GM18505 (cell line): ENCODE results near the gene RREB1.
"Not testable (repeated sequence)": the region's sequence is repeated elsewhere in the genome, so short reads cannot be mapped to it uniquely, and the experiment has no call there.

Experiments
- ATAC-seq: cut with Tn5 transposase; IDR thresholded peaks from one replicate; pipeline ENCODE4 v1.9.1; 2021; ENCODE audit not compliant: unreplicated experiment
- POLR2A ChIP-seq: IDR thresholded peaks from 4 replicates; pipeline ENCODE4 v1.6.1; 2011; ENCODE audit warnings: borderline replicate concordance; ENCODE audit not compliant: insufficient read depth, insufficient read length; ENCODE audit errors: extremely low read depth

RREB1 gene

DNA sequence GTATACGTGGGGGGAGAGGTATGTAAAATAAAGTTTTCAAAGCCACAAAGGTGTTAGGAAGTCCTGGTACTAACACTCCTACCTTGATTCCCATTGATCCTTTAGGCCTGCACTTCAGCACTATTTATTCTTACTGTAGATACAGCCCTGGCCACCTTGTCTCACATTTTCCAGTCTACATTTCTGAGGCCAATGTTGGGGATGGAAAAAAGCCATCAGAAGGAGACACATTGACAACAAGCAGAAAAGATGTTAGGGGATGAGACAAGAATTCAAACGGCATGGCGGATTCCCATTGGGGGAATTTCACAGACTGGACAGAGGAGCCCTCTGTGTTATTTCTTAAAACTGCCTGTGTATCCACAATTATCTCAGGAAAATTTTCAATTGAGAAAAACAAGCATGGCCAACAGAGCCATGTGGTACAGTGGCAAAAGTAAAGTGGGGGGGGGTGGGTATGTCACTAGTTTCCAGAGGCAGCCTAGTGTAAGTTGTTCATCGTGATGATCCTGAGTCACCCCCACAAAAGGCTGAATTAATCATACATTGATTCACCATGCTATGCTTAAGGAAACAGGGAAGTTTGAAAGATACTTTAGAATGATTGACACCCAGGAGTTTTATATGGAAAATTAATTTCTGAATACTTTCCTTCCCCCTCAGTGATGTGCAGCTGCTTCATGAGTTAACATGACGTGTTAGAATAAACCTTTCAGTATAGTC is 40.5 kb downstream of the RREB1 start:
- no peak for ATAC-seq
- no peak for TF ChIP-seq POLR2A

DNA sequence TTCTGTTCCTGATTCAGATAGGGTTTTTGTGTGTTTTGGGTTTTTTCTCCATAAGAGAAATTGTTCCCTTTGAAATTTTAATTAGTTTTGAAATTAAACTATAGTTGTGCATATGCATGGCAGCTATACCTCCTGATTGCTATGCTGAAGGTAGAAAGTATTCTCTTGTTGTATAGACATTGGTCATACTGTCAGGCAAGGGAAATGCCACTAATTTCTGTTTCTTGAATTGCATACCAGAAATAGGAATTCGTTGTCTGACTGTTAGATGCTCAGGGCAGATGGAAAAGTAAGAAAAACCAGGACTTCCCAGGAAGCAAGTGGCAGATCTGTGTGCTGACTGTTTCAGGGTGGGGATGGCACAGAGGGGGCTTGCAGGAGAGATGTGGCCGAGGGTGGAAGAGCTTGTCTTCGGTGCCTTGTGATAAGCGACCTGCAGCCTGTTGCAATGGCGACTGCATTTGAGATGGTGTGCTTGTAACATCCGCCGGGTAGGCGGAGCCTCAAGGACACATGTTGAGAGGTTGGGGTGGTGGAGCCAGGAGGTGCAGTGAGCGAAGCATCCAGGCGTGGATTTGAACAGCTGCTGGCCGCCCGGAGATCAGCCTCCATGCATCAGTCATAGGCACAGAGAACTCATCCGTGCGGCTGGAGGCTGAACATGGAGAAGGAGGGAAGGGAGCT is 42.8 kb downstream of the RREB1 start:
- TF ChIP-seq POLR2A = no peak
- no peak for ATAC-seq

DNA sequence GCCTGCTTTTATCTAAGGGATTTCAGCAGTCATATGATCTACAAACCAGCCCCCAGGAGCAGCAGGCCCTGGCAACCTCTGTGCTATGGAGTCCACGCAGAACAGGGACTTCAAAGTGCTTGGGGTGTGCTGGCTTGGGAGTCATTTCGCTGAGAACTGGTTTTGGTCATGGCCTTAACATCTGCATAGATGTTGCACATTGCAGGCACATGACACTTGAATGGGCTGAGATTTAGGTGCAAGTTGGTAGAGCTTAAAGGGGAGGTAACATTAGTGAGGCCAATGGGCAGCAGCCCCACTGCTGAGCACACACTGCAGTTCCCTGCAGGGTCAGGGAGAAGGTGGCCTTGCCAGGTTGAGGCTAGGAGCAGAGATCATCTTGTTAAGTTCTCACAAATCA is 43.6 kb downstream of the RREB1 start:
- ATAC-seq = no peak
- no peak for TF ChIP-seq POLR2A

DNA sequence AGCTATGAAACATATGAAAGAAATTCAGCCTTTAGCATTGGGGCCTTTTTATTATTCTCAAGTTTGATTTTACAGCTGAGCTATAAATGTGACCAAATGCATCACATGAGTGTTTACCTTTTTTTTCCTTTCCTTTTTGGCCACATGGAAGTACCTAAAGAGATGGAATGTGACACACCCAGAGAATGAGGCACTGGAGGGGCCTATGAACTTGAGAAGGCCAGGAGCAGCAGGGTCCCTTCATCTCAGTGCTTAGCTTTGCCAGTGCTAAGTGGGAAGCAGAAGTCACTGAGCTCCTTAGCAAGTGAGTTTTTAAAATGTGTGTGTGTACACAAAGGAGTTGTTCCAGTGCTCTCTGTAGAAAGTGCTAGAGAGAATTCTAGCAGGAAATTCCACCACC is 44.7 kb downstream of the RREB1 start:
- ATAC-seq = no peak

DNA sequence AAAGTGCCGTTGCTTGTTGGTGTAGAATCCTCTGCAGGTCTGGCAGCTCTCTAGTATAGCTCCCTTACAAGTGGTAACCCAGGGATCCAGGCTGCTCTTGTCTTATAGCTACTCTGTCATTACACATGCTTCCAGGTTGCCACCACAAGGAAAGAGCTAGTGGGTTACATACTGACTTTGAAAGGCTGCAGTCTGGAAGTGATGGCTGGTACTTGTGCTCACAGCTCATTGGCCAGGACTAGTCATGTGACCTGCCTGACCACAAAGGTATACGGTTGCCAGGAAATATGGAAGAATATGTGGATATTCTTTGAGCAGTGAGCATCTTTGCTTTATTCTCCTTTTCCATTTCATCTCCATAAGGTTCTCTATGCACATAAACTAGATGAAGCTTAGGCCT is 46.0 kb downstream of the RREB1 start:
- TF ChIP-seq POLR2A = no peak
- no peak for ATAC-seq

More for the DNA sequence above, 44.7 kb downstream of the RREB1 start:
- no peak for TF ChIP-seq POLR2A

DNA sequence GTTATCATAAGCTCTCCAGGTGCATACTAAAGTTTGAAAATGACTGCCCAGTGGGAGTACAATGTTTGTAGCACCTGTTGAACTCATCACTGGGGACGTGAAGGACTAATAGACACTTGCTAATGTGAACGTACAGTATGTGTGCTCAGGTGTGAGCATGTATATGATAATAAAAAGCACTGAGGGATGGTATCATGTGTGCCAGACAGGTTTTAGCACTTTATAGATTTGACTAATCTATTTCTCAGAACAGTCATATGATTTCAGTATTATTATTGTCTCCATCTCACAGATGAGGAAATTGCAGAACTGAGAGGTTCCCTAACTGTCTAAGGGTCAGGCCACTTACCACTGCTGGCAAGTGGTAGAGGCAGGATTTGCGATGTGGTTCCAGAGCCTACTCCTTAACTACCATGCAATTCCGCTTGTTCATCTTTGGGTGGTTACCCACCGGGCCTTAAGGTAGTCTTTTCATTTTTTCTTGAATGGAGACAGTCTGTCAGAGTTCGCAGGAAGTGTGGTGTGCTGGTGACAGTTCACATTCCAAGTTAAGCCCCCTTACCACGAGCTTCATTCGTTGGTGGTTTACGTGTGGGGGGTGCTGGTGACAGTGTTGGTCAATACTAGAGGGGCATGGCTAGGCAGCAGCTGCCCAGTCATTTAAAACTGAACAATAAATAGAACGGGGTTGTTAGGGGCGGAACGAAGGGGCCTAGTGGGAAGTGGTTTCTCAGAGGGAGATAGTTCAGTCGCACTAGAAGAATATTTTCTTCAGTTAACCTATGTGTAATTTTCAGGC is 46.8 kb downstream of the RREB1 start:
- no peak for TF ChIP-seq POLR2A
- peak; percentile 71 for ATAC-seq

DNA sequence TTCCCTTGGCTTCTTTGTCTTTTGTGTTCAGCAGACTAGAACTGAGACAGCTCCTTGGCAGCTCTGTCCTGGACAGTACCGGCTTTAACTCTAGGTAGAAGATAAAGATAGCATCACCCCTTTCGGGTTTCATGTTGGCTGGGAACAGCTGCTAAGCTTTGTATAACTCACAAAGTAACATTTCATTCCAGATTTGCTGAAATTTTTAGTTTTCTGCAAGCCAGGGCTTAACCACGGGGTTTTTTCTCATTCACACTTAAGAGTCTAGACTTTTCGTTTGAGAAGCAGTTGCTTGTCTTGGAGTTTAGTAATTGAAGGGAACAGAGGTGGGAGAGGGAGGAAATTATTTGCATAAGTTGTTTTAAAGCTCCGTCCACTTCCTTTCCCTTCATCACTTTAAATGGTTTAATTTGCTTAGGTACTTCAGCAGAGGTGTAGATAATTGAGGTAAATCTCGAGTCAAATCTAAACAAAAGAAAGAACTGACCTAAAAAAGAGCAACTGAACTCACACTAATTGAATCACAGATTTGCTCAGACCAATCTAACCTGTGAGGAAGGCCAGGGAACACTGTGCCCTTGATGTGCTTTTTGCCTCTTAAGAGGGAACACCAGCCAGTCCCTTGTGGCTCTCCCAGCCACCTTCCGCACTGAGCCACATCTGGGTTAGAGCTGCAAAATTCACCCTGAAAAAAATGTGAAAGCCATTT is 48.3 kb downstream of the RREB1 start:
- ATAC-seq = peak; percentile 32
- TF ChIP-seq POLR2A = peak; percentile 44

DNA sequence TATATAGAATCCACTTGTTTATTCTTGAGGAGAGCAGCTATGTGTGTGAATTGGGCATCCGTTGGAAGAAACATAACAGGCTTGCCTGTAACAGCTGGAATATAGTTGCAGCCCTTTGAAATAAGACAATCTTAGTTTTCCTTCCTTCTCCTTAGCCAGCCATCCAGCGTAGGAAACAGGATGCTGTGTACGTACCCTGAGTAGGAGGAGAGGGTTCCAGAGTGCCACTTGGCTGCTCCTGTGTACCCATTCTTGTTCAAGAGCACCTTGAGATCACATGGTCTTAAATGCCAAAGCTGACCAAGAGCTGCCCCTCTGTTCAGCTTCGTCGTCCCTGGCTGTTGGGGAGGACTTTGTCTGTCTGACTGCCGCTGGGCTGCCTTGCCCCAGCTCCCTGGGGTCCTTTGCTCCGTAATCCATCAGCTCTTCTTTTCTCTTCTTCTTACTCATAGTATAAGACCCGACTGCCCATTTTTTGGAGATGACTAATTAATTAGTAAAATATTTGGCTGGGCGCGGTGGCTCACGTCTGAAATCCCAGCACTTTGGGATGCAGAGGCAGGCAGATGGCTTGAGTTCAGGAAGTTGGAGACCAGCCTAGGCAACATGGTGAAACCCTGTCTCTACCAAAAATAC is 49.0 kb downstream of the RREB1 start:
- no peak for ATAC-seq
- TF ChIP-seq POLR2A = no peak

DNA sequence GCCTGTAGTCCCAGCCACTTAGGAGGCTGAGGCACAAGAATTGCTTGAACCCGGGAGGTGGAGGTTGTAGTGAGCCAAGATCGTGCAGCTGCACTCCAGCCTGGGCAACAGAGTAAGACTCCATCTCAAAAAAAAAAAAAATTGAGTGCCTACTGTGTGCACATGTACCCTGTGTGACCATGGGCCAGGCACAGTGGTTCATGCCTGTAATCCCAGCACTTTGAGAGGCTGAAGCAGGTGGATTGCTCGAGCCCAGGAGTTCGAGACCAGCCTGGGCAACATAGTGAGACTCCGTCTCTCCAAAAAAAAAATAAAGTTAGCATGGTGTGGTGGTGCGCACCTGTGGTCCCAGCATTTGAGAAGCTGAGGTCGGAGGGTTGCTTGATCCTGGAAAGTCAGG is 49.5 kb downstream of the RREB1 start:
- ATAC-seq = not testable (repeated sequence)

DNA sequence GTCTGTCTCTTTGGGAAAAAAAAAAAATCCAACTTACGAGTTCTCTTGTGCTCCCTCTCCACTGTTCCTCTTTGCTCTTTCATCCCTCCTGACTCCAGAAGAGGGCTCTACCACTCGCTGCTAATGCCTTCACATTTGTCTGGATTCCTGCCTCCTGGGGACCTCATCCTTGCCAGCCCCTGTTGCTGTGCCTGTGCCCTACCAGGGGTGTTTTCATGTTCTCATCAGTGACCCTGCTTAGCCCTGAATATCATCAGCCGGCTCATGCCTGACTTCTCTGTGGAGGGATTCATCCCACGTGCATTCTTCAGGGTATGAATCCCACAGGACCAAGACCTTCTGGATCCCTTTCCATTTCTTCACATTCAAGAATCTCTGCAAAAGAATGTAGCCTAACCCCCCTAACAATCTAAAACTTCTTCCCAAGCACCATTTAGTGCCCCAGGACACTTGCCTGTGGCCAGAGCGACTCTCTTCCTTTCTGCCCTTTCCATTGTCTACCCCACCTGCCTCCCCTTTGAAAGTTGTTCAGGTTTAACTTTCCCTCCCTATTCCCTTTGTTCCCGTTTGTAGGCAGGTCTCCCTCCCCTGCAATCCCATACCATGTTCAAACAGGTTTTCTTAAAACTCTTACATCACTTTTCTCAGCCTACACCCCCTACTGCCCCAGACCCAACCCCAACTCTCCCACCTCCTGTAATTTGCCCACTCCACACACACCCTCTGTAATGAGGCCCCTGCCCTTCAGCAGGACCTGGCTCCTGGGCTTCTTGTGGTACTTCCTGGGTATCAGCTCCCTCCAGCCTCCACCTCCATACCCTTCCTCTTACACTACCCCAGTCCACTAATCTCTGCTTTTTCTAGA is 50.2 kb downstream of the RREB1 start:
- no peak for ATAC-seq
- TF ChIP-seq POLR2A = no peak

DNA sequence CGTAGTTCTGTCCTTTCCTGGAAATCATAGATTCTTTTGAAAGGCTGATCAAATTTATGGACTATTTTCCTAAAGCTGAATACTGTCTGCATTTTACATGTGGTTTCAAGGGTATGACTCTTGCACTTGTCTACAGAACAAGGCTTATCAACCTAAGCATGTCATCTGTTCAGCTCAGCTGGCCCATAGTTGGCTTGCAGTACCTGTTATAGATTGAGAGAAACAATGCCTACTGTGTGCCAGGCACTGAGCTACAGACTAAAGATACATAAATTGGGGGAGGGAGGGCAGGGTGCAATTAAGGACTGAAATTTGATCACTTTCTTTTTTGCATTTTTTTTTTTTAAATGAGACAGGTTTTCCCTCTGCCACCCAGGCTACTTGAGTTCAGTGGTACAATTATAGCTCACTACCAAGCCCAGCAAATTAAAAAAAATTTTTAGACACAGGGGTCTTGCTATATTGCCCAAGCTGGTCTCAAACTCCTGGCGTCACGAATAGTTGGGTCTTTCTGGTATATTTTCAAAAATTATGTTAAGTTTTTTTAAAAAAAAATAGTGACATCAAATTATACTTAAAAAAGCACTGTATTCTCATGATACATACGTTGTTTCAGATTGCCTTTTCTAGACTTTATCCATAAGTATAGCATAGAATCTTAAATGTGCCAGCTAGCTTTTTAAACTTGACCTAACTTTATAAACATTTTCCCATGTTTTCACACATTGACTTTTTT is 52.2 kb downstream of the RREB1 start:
- ATAC-seq = no peak
- no peak for TF ChIP-seq POLR2A
